ENCODE results near the gene GID8.

DNA sequence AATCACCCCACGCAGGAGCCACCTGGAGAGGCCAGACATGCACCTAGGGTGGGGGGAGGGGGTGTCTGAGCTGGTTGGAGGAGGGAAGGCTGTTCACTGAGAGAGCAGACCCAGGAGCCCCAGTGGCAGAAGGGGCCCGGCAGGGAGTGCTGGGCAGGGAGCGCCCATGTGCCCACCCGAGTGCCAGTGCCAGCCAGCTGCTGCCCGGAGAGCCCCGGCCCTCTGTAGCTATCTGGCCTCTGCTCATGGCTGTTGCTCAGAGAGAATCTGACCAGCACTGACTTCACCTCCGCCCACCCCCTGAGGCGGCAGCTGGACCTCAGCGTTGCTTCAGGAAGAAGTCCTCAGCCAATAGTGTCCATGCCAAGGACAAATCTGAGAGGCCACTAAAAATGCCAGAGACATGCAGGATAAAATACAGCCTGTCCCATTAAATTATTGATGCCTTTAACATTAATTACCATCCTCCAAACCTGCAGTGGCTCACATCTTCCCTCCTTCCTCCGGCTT lies 37.4 kb downstream of the GID8 start:
- TF ChIP-seq, protein P1, sequence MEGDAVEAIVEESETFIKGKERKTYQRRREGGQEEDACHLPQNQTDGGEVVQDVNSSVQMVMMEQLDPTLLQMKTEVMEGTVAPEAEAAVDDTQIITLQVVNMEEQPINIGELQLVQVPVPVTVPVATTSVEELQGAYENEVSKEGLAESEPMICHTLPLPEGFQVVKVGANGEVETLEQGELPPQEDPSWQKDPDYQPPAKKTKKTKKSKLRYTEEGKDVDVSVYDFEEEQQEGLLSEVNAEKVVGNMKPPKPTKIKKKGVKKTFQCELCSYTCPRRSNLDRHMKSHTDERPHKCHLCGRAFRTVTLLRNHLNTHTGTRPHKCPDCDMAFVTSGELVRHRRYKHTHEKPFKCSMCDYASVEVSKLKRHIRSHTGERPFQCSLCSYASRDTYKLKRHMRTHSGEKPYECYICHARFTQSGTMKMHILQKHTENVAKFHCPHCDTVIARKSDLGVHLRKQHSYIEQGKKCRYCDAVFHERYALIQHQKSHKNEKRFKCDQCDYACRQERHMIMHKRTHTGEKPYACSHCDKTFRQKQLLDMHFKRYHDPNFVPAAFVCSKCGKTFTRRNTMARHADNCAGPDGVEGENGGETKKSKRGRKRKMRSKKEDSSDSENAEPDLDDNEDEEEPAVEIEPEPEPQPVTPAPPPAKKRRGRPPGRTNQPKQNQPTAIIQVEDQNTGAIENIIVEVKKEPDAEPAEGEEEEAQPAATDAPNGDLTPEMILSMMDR (IDR thresholded peaks at IDR 0.05), result no peak
- TF ChIP-seq POLR2A (IDR thresholded peaks at IDR 0.05), result no peak
